HK-2 (cell line): ENCODE results near the gene CEP170.
"Not testable (repeated sequence)": the region's sequence is repeated elsewhere in the genome, so short reads cannot be mapped to it uniquely, and the experiment has no call there.

Experiments used
- DNase-seq: peaks from one replicate; pipeline ENCODE4 v3.0.0-alpha.2; 2018; ENCODE audit not compliant: unreplicated experiment

Gene CEP170

DNA sequence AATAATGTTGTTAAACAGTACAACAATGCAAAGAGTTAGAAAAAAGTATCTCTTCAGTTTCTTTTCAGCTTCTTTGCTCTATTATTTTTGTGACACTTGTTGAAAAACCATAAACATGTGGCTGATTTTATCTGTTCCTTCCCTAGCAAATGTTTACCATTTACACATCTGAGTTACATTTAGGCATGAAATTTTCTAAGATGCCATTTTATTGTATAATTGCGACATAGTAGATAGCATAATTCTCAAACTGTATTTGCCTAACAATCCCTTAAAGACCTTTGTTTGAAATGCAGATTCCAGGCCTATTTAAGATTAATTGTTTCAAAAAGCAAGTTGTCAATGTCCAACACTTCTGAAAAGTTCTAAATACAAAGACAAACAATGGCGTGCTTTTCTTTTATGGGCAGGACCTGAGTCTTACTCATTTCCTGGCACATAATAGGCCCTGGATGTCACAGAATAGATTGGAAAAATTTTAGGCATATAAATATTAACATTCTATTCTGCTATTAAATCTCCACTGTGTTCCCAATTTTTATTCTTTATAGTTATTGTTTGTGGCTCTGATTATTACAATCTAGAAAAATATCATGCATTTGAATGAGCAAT is 81.2 kb downstream of the CEP170 start:
- DNase-seq = not testable (repeated sequence)

DNA sequence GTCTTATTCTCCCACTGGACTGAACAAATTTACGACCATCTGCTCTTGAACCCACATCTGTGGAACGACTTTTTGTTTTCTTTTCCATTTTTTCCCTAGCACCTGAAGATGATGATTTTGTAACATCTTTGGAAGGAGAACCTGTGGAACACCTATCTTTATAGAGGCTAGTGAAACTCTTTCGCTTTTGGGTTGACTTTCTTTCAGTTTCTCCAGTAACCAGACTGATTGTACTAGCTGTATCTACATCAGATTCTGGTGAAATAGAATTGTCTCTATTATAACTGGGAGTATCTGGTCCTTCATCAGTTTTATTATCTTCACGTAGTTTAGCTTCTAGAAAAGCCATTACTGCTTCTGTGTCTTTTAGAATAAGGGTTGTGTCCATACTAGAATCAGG is 90.2 kb downstream of the CEP170 start:
- not testable (repeated sequence) for DNase-seq

DNA sequence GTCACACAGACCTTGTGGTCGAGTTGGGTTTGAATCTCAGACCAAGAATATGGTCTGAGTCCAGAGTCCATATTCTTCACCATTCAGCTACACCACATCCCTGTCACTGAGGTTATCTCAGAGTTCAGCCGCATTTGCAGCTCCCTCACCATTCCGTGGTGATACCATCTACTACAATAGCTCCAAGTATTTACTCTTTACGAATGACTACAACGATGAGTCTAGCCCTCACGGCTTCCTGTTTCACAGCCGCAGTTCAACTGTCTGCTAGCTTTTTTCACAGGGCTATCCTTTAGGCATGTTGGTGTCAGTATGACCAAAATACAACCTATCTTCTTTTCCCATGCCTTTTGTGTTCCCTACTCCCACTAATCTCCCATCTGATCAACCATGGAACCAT is 104.2 kb downstream of the CEP170 start:
- DNase-seq = not testable (repeated sequence)

DNA sequence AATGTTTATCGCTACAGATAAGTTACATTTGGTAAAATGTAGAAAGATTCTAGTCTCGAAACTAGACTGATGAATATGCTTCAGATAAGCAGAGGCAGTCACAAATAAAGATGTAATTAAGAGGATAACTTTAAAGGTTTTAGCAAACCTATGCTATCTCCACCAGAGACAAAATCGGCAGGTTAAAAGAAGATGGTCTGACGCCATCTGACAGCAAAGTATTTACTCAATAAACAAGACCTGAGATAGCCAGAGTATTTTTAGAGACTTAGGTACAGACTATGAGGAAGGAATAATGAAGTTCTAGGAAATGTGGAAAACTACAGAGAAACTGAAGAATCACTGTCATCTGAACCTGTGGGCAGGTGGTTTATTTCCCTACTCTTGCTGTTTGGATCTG is 106.0 kb downstream of the CEP170 start:
- DNase-seq = not testable (repeated sequence)

DNA sequence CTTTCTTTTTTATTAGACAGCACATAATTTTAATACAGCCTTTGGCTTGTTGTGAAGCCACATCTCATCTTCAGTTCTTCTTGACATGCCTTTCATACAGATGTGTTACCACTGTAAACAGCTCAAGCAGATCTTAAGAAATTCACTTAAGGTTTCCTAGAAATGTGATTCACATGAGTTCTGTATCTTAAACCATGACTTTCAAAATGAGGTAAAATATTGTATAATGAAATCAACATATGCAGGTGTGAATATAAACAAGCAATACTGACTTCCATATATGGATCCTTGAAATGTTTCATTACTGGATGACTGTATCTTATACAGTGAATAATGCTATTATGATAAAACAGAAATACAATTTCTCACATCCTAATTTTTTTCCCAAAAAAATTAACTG is 107.7 kb downstream of the CEP170 start:
- not testable (repeated sequence) for DNase-seq

DNA sequence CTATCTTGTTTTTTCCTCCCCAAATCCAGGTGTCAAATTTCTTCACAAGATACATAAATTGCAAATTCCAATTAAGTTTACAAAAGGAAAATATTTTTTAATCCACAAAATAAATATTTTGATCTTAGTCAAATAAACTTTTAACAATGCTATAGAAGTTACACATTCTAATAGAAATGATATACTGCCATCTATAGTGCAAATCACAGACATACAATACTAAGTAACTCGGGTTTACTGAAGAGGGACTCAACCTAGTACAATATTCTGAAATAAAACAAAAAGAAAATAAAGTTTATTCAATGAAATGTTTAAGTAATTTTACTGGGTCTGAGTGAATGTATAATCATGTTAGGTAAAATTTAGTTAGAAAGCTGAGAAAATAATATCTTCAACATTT is 114.6 kb downstream of the CEP170 start:
- DNase-seq = not testable (repeated sequence)

DNA sequence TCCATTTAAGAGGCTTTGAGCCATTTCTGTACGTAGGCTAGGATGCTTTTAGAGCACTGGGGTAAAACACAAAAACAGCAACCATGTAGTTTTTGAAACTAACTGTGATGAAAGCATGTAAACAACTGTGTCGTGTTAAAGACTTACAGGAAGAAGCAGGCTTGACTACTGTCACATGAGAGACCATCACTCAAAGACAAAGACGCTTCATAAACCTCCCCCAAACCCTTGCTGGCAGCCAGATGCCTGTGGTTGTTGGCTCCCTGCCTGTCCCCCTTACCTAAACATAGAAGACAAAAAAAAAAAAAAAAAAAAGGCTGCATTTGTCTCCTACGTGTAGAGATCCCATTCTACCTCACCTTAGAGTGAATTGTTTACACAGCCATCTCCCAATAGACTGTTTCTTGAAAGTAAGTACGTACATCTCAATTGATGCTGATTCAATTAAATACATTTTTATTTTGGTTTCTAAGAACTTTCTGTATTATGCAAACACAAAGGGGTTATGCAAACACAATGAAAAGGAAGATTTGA is 132.1 kb downstream of the CEP170 start:
- DNase-seq = not testable (repeated sequence)

DNA sequence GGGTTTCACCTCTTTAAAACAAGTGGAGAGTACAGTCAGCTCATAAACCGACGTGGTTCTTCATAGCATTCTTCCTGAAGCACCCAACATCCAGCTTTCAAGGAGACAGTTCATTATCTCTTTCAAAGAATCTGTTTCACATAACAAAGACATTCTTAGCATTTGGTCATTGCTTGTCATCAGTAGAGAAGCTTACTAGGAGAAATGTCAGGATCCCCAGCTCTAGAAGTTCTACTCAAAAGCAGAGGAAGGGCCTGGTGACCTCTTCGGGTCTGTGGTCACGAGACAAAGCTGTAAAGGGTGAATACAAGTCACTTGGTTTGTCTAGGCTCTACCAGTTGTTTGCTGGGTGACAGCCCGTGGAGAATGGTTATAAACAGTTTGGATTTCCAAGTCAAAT is 133.1 kb downstream of the CEP170 start:
- DNase-seq = not testable (repeated sequence)

DNA sequence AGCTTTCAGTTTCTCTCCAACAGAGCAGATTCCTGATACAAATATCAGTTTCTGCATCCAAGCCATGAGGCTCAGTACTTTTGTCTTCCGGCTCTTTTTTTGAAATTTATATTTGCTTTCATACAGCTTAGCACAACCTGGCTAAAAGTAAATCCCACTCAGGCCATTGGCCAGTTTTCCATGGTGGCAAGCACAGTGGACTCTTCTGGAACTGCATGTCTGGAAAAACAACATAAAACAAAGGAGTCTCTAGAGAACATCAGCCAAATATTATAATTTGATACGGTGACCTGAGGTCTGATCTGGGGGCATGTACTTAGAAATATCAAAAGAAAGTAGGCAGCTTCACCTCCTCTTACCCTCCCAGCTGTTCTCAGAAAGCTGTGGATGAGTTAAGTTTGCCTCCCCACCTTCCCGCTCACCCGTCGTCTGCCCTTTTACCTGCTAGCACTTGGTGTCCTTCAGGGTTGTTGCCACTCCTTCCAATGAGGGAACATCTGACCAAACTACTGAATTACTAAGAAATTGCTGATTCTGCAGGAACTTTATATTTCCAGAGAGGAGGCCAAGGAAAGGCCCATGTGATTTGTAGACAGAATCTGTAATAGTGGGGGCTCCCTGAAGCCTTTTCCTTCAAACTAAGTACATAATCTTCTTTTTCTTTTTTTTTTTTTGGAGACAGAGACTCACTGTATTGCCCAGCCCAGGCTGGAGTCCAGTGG is 136.3 kb downstream of the CEP170 start:
- DNase-seq = not testable (repeated sequence)

DNA sequence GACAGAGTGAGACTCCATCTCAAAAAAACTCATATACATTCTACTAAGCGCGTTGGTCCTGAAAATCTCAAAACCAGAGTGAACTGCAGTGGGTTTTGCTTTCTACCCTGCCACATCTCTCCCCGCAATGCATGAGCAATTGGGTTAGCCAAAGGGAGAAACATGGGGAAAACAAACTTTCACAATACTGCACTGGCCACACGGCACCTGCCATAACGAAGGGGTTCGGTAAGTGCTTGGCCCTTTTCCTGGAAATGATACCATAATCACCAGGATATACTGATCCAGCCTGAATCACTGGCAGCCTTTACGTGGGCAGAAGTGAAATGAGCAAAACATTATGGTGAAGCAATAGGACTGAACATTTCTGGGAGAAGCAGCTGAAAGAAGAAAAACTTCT is 138.9 kb downstream of the CEP170 start:
- not testable (repeated sequence) for DNase-seq

DNA sequence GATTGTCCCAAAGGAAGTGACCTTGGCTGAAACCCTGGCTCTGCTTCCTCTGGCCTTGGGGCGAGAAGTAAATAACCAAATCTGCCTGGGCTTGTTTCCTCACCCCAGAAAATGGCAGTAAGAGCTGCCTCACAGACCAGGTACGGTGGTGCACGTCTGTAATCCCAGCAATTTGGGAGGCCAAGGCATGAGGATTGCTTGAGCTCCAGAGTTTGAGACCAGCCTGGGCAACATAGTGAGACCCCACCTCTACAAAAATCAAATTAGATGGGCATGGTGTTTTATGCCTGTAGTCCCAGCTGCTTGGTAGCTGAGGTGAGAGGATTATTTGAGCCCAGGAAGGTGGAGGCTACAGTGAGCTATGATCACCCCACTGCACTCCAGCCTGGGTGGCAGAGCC is 140.3 kb downstream of the CEP170 start:
- not testable (repeated sequence) for DNase-seq

DNA sequence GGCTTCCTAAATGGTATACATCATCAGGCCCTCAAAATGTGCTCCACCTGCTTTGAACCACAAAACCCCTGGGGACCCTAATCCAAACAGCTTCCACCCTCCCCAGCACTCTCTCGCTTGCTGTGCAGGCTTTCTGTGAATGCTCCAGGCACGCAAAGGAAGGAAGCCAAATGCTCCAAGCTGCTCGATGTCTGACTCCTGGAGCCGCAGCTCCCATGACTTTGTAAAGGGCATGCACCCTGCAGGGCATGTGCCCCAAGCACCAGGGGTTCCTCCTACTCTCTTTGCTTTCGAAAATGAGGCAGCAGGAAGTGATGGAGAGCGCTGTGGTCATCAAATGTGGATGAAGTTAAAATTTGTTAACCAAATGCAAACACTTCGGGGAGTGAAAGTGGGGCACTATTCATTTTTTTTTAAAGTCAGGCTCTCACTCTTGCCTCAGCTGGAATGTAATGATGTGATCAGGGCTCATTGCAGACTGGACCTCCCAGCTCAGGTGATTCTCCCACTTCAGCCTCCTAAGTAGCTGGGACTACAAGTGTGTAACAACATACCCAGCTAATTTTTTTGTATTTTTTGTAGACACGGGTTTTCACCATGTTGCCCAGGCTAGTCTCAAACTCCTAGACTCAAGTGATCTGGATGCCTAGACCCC is 140.9 kb downstream of the CEP170 start:
- not testable (repeated sequence) for DNase-seq

DNA sequence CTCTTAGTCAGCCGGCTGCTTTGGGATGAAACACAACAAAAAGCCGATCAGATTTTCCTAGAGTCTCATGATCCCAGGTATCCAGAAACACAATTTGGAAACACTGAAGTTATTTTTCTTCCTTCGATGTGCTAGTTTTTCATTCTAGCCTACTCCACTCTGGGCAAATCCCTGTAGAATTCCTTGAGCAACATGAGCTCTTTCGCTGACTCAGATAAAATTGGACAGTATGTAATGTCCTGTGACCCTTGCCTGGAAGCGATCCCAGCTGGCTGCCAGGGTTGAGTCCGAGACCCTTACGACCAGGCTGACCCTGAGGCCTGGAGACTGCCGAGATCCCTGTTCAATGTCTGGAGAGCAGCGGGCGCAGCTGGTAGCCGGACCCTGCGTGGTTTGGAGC is 147.9 kb downstream of the CEP170 start:
- DNase-seq = not testable (repeated sequence)

DNA sequence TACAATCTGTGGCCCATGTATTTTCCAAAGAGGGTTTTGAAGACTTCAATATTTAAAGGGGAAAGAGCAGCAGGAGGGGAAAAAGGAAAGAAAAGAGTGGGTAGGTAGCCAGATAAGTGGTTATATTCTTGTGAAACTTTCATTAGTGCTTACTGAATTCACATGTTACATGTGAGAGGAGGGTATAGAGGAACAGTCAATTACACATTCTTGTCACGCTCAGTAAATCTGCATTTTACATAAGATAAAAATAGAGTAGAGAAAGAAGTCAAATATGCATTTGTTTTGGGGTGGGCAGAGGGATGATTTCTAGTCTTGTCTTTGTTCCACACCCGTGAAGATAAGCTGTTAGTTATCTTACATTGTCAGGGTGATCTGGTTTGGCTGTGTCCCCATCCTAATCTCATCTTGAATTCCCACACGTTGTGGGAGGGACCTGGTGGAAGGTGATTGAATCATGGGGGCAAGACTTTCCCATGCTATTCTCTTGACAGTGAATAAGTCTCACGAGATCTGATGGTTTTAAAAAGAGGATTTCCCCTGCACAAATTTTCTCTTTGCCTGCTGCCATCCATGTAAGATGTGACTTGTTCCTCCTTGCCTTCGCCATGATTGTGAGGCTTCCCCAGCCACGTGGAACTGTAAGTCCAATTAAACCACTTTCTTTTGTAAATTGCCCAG is 149.3 kb downstream of the CEP170 start:
- DNase-seq = not testable (repeated sequence)

DNA sequence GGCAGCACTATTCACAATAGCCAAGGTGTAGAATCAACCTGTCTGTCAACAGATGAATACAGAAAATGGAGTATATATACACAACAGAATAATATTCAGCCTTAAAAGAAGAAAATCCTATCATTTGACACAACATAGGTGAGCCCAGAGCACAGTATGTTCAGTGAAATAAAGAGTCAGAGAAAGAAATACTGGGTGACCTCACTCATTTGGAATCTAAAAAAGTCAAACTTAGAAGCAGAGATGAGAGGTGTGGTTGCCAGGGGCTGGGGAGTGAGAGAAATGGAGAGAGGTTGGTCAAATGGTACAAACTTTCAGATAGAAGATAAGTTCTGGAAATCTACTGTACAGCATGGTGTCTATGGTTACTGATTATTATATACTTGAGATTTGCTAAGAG is 150.0 kb downstream of the CEP170 start:
- DNase-seq = not testable (repeated sequence)

DNA sequence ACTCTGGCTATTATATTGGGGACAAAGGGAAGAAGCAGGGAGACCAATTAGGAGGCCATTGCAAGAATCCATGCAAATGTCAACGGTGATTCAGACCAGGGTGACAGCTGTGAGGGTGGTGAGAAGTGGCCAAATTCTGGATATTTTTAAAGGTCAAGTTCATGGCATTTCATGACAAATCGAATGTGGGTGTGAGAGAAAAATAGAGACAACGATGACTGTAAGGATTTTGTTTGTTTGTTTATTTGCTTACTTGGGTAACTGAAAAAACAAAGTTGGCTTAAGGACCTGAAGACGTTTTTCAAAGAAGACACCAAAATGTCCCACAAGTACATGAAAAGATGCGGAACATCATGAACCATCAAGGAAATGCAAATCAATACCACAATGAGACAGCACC is 150.6 kb downstream of the CEP170 start:
- not testable (repeated sequence) for DNase-seq

DNA sequence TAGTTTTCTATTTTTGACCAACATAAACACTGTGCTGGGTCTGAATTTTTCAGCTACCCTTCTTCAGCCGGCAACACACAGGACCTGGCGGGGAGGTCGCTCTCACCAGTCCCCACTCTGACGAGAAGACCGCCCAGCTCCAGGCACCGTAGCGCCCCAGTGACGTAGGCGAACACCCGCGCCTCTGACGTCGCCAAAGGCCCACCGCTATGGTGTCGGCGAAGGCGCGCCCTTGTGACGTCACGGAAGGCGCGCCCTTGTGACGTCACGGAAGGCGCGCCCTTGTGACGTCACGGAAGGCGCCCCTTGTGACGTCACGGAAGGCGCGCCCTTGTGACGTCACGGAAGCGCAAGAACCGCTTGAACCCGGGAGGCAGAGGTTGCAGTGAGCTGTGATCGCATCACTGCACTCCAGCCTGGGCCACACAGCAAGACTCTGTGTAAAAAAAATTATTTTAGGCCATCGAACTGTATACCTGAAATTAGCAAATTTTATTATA is 153.5 kb downstream of the CEP170 start:
- DNase-seq = peak; percentile 90

DNA sequence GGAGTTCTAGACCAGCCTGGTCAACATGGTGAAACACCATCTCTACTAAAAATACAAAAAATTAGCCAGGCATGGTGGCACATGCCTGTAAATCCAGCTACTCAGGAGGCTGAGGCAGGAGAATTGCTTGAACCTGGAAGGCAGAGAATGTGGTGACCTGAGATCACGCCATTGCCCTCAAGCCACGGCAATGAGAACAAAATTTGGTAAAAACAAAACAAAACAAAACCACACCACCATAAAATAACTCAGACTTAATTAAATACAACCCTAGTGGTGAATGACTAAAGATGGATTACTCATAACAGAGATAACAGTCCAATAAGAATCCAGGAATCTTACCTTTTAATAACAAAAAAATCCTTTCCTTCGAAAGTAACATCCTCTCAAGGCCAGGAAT is 167.7 kb downstream of the CEP170 start:
- not testable (repeated sequence) for DNase-seq
